Muscle of arm (tissue), 12 donors: ENCODE measurements around the gene PRPF19. TPM values are rescaled to one million over a fixed set of nuclear protein-coding genes. Genes with fewer than 3 reads are reported as not detected.

Experiments
- DNase-seq: peaks from one replicate; pipeline ENCODE4 v3.0.0-alpha.2; 2013
- polyA plus RNA-seq, 12 donors: library from polyadenylated mRNA; unstranded; fragments of 120-200 nt; gene quantifications; one replicate each; pipeline ENCODE4 v1.2.1, GENCODE V29; 2013; ENCODE audit not compliant: insufficient read length in 12 of 12

PRPF19 gene
- polyA plus RNA-seq, 12 donors, result 53.4 to 83.9 (median 64.8) TPM; not detected in 1

DNA sequence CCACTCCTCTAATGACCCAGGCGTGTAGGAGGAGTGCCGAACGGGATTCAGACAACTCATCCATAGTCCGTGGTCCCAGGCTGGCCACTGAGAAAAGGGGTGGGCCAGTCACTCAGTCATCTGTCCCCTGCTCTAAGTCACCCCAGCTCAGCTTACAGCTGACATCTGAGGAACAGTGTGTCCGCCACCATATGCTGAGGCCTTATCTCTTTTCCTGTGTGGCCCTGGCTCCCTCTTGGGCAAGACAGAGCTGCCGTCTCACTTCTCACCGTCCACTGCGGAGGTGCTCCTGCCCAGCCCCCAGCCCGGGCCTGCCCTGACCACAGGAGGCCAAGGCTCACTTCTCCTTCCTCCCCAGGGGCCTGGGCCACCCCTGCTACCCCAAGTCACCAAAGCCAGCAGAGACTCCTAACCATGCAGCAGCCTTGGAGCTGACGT, 57.7 kb downstream of the PRPF19 start:
- no peak for DNase-seq

DNA sequence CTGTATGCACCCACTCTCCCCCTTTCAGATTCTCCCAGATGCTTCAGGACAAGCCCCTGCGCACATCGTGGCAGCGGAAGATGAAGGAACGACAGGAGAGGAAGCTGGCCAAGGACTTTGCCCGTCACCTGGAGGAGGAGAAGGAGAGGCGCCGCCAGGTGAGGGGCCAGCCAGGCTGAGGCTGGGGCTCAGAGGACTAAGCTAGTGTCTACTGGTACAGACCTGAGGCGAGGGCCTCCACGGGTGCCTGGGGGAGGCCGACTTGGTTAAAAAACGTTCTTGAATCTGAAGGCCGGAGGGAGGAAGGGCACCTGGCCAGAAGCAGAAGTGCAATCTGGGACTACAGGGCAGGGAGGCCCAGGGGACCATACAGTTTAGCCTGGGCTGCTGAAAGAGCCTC, 58.5 kb downstream of the PRPF19 start:
- DNase-seq, result no peak

DNA sequence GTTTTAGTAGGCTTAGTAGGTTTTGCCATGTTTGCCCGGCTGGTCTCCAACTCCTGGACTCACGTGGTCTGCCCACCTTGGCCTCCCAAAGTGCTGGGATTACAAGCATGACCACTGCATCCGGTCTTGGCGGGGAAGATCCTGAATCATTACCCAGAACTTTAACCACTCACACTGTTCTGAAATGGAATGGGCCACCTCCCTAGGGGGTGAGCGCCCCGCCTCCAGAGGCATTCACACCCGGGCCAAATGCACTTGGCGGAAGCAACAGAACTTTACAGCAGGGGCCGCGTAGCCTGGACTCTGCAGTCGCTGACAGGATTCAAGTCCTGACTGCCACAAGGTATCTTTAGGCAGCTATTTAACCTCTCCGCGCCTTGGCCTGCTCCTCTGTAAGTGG, 59.1 kb downstream of the PRPF19 start:
- DNase-seq, result no peak

GRCh38 chr11:60845338-60845737, 61.0 kb downstream of the PRPF19 start:
- no peak for DNase-seq

DNA sequence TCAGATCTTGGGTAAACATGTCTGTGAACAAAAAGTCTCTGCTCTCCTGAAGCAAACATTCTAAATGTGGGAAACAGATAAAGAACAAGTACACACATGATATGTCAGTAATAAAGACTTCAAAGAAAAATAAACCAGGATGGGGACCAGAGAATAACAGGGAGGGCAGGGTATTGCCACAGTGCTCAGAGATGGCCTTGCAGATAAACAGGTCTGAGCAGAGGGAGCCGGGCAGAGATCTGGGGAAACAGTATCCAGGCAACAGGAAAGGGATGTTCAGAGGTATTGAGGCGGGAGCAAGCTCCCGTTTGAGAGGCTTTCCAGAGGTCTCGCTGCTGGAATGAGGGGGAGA, 61.5 kb downstream of the PRPF19 start:
- DNase-seq, result no peak

DNA sequence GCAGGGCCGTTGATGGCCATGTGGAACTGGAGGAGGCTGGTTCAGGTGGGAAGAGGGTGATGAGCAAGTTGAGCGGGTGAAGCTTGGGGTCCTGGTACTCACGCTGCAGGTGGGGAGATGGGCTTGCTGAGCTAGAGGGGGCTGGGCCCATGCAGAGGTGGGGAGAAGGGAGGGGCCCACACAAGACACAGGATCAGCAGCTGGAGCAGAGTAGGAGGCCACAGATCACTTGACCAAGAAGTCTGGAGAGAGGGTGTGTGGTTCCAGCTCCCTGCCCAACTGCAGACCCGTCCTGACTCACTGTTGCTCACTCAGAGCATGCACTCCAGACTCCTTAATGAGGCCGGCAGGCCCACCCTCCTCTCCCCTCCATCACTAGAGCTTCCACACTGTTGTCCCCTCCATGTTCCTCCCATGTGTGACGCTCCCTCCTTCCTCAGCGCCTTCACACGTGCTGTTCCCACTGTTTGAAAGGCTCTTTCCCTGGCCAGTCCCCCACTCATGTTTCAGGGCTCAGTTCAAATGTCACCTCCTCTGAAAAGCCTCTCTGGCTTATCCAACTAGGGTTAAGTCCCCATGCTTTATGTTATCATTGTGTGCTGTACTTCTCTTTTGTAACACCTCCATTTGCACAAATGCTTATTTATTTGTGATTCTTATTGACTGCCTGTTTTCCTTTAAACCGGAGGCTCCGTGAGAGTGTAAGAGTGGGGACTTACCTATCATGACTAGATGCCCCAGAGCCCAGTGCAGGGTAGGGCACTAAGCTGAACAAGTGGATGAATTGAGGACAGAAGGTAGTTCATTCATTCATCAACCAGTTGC, 62.1 kb downstream of the PRPF19 start:
- DNase-seq, result no peak

DNA sequence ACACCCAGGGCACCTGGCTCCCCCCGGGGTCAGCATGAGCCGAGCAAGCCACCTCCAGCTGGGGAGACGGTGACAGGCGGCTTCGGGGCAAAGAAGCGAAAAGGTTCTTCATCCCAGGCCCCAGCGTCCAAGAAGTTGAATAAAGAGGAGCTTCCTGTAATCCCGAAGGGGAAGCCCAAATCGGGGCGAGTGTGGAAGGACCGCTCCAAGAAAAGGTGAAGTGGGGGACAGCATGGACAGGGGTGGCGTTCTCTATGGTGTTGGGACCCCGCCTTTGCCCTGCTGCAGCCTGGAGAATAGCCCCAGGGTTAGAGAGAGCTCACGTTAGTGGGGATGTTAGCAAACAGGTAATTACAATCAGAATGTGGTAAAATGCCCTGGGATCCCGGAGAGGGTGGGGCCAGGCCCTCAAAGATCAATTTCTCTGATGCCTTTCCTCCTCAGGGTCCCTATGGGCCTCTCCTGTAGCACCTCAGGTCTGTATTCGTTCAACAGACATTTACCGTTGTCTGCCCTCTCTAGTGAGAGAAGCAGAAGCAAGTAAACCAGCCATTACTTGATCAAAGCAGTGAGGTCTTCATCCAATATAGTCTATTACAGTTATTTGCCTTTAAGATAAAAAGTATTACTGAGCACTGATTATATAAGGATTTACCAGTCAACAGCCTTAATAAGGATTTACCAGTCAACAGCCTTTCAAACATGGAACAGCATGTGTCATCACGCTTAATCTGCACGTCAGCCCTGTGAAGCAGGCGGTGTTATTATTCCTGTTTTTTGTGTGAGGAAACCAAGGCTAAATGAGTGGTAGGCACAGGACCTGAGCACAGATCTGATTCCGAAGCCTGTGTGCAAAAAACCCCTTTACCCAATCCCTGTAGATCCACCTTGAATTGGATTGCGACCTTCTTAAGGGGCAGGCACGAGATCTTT, 63.5 kb downstream of the PRPF19 start:
- DNase-seq, result no peak

GRCh38 chr11:60841797-60842667, 64.4 kb downstream of the PRPF19 start, which contains the start of gene CCDC86:
TSS of gene CCDC86 (plus strand) at chr11:60842113. CDS start at chr11:60842125, 12 bp downstream.
- DNase-seq, result peak; percentile 99

Other genes starting within 250 kb of the PRPF19 start
- gene MS4A8, start 207.0 kb downstream of the PRPF19 start, polyA plus RNA-seq, result 10 to 100 TPM in 1 of 12 donors, 1 to 10 TPM in 9, not detected in 2; 3.6 to 12.1 (median 5.7) TPM
- gene MS4A18, start 181.9 kb downstream of the PRPF19 start, polyA plus RNA-seq, result not detected
- not detected for gene MS4A15, start 149.7 kb downstream of the PRPF19 start, polyA plus RNA-seq
- gene MS4A10, start 121.3 kb downstream of the PRPF19 start, polyA plus RNA-seq, result not detected
- gene CCDC86, start 64.5 kb downstream of the PRPF19 start, polyA plus RNA-seq, result 10 to 100 TPM in 11 of 12 donors, not detected in 1; 13.7 to 24.7 (median 17.4) TPM
- 1 to 10 TPM in 2 of 12 donors, under 1 TPM in 8, not detected in 2; 0.64 to 1.2 (median 0.76) TPM for gene PTGDR2, start 50.6 kb downstream of the PRPF19 start, polyA plus RNA-seq
- gene ZP1, start 39.0 kb downstream of the PRPF19 start, polyA plus RNA-seq, result under 1 TPM in 3 of 12 donors, not detected in 9; 0.11 to 0.24 (median 0.15) TPM
- 100 to 1,000 TPM in 5 of 12 donors, 10 to 100 TPM in 6, not detected in 1; 80.2 to 123 (median 97.2) TPM for gene TMEM109, start 7.6 kb upstream of the PRPF19 start, polyA plus RNA-seq
- 10 to 100 TPM in 11 of 12 donors, not detected in 1; 21.7 to 52.2 (median 35.2) TPM for gene TMEM132A, start 17.9 kb upstream of the PRPF19 start, polyA plus RNA-seq
- 10 to 100 TPM in 11 of 12 donors, not detected in 1; 14.1 to 49.0 (median 21.4) TPM for gene SLC15A3, start 45.6 kb upstream of the PRPF19 start, polyA plus RNA-seq
- 1 to 10 TPM in 2 of 12 donors, under 1 TPM in 8, not detected in 2; 0.33 to 2.1 (median 0.81) TPM for gene CD6, start 65.1 kb upstream of the PRPF19 start, polyA plus RNA-seq
- gene CD5, start 195.9 kb upstream of the PRPF19 start, polyA plus RNA-seq, result 1 to 10 TPM in 1 of 12 donors, under 1 TPM in 7, not detected in 4; 0.05 to 1.7 (median 0.11) TPM